ENCODE data around the gene KRT77.

- TF ChIP-seq ZNF140 (tag by site-specific recombination; IDR thresholded peaks at IDR 0.05): no peak
- TF ChIP-seq CTCF (tag by site-specific recombination; IDR thresholded peaks at IDR 0.05): no peak
- TF ChIP-seq KLF8 (tag by site-specific recombination; IDR thresholded peaks at IDR 0.05): no peak
Observed at GRCh38 chr12:52675301-52675701, 28.0 kb downstream of the KRT77 start.

Data from HEK293 (cell line).